ENCODE measurements around the gene MCIDAS. TPM values are rescaled to one million over a fixed set of nuclear protein-coding genes. Genes with fewer than 3 reads are reported as not detected.

The MCIDAS gene
- polyA plus RNA-seq, 10 donors = not detected

Other genes starting within 250 kb of the MCIDAS start
- 1 to 10 TPM; 2.3 to 8.8 (median 3.6) TPM for gene ESM1, start 241.7 kb downstream of the MCIDAS start, polyA plus RNA-seq (ENCODE audit: insufficient read length in 10 of 10)
- gene GZMK, start 203.1 kb downstream of the MCIDAS start, polyA plus RNA-seq (ENCODE audit: insufficient read length in 10 of 10) = 1 to 10 TPM in 1 of 10 donors, under 1 TPM in 4, not detected in 5; 0.14 to 3.0 (median 0.53) TPM
- 1 to 10 TPM in 6 of 10 donors, under 1 TPM in 3, not detected in 1; 0.29 to 3.6 (median 1.3) TPM for gene GZMA, start 124.7 kb downstream of the MCIDAS start, polyA plus RNA-seq (ENCODE audit: insufficient read length in 10 of 10)
- 100 to 1,000 TPM in 1 of 10 donors, 10 to 100 TPM in 9; 69.0 to 116 (median 80.3) TPM for gene GPX8, start 67.1 kb downstream of the MCIDAS start, polyA plus RNA-seq (ENCODE audit: insufficient read length in 10 of 10)
- gene CDC20B, start 54.1 kb downstream of the MCIDAS start, polyA plus RNA-seq (ENCODE audit: insufficient read length in 10 of 10) = under 1 TPM in 4 of 10 donors, not detected in 6; 0.08 to 0.13 (median 0.10) TPM
- under 1 TPM in 9 of 10 donors, not detected in 1; 0.09 to 0.45 (median 0.22) TPM for gene CCNO, start 6.3 kb upstream of the MCIDAS start, polyA plus RNA-seq (ENCODE audit: insufficient read length in 10 of 10)
- 10 to 100 TPM; 23.5 to 34.5 (median 28.8) TPM for gene DHX29, start 80.4 kb upstream of the MCIDAS start, polyA plus RNA-seq (ENCODE audit: insufficient read length in 10 of 10)
- gene MTREX, start 80.7 kb upstream of the MCIDAS start, polyA plus RNA-seq (ENCODE audit: insufficient read length in 10 of 10) = 10 to 100 TPM; 54.8 to 79.6 (median 65.4) TPM